A673 (cell line): Measurements from ENCODE around the gene DACT3. TPM values are rescaled to one million over a fixed set of nuclear protein-coding genes. Genes with fewer than 3 reads are reported as not detected.

ENCODE experiments used
- BruUV-seq: library from RNA; stranded (reverse); fragments of 400-500 nt; replicated peaks from 2 replicates; lab custom pipeline; 2021; lab: Mats Ljungman, UMichigan
- CTCF ChIA-PET: fragments of 300-600 bp; sonication (Branson Sonifier 250); formaldehyde crosslinking; loops from one replicate; lab custom pipeline; 2022; ENCODE audit warnings: antibody characterized with exemption; lab: Charles Lee
- POLR2A ChIA-PET: fragments of 300-600 bp; sonication (Branson Sonifier 250); formaldehyde crosslinking; loops from one replicate; lab custom pipeline; 2022; ENCODE audit warnings: antibody characterized with exemption; ENCODE audit not compliant: low non-redundant PET; lab: Charles Lee
- DNase-seq: peaks from one replicate; pipeline ENCODE4 v3.0.0-alpha.2; 2015; ENCODE audit warnings: low spot score
- H3K27ac ChIP-seq: fragments of 200-600 bp; sonication (generic); 2 replicates; pipeline ENCODE4 v1.5.1; 2016; ENCODE audit warnings: mixed run types, low read depth, mild to moderate bottlenecking, mixed read lengths, antibody characterized with exemption, low read length; ENCODE audit not compliant: poor library complexity, severe bottlenecking
- H3K27me3 ChIP-seq: fragments of 200-600 bp; sonication (generic); replicated peaks from 2 replicates; pipeline ENCODE4 v1.6.1; 2017; ENCODE audit warnings: mixed run types, low read depth, mild to moderate bottlenecking, mixed read lengths, antibody characterized with exemption, low read length; ENCODE audit not compliant: insufficient read depth, poor library complexity
- H3K36me3 ChIP-seq: fragments of 200-600 bp; sonication (generic); 2 replicates; pipeline ENCODE4 v1.6.1; 2016; ENCODE audit warnings: mixed run types, mild to moderate bottlenecking, mixed read lengths, antibody characterized with exemption, low read length; ENCODE audit not compliant: insufficient read depth, poor library complexity, severe bottlenecking
- H3K4me1 ChIP-seq: fragments of 200-600 bp; sonication (generic); 2 replicates; pipeline ENCODE4 v1.6.1; 2017; ENCODE audit warnings: mixed run types, mild to moderate bottlenecking, mixed read lengths, antibody characterized with exemption, low read length; ENCODE audit not compliant: insufficient read depth, poor library complexity, severe bottlenecking
- H3K4me3 ChIP-seq: fragments of 200-600 bp; sonication (generic); 2 replicates; pipeline ENCODE4 v1.5.1; 2016; ENCODE audit warnings: low read depth, mixed run types, mild to moderate bottlenecking, mixed read lengths, low read length; ENCODE audit not compliant: poor library complexity, severe bottlenecking
- H3K9me3 ChIP-seq: fragments of 200-600 bp; sonication (generic); 2 replicates; pipeline ENCODE4 v1.6.1; 2016; ENCODE audit warnings: mixed run types, low read depth, mild to moderate bottlenecking, mixed read lengths, antibody characterized with exemption, low read length; ENCODE audit not compliant: poor library complexity, severe bottlenecking
- EZH2 ChIP-seq: fragments of 200-600 bp; sonication (generic); IDR thresholded peaks from 2 replicates; pipeline ENCODE4 v1.6.1; 2017; ENCODE audit warnings: borderline replicate concordance, low read depth, mild to moderate bottlenecking, mixed read lengths, antibody characterized with exemption, low read length; ENCODE audit not compliant: poor library complexity, severe bottlenecking
- intact Hi-C: fragments of 100-400 bp; cut with micrococcal nuclease; formaldehyde crosslinking; loops from one replicate; pipeline ENCODE4 v1.10.0; 2022; ENCODE audit not compliant: unreplicated experiment
- total RNA-seq: library from RNA; stranded (reverse); gene quantifications from 2 replicates; pipeline ENCODE4 v1.2.3, GENCODE V29; 2021
- TF ChIP-seq, protein P1 (sequence below): fragments of 300-800, 200-600 bp; sonication (generic); conservative IDR thresholded peaks from 2 replicates; pipeline ENCODE4 v1.5.1; 2017; ENCODE audit warnings: low read depth, mild to moderate bottlenecking, antibody characterized with exemption, low read length, moderate library complexity, mixed read lengths

Gene DACT3
- total RNA-seq, 1 experiment from 2014 or later, result 0.32 TPM

GRCh38 chr19:46693760-46694159 is 32.8 kb upstream of the DACT3 start:
- no peak for TF ChIP-seq EZH2
- TF ChIP-seq, protein P1, sequence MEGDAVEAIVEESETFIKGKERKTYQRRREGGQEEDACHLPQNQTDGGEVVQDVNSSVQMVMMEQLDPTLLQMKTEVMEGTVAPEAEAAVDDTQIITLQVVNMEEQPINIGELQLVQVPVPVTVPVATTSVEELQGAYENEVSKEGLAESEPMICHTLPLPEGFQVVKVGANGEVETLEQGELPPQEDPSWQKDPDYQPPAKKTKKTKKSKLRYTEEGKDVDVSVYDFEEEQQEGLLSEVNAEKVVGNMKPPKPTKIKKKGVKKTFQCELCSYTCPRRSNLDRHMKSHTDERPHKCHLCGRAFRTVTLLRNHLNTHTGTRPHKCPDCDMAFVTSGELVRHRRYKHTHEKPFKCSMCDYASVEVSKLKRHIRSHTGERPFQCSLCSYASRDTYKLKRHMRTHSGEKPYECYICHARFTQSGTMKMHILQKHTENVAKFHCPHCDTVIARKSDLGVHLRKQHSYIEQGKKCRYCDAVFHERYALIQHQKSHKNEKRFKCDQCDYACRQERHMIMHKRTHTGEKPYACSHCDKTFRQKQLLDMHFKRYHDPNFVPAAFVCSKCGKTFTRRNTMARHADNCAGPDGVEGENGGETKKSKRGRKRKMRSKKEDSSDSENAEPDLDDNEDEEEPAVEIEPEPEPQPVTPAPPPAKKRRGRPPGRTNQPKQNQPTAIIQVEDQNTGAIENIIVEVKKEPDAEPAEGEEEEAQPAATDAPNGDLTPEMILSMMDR, result no peak
- Histone ChIP-seq H3K4me3 (no peak overlapping the region), H3K27ac (no peak overlapping the region), H3K36me3 (peaks cover 60% of the 10 kb centered on the region), H3K9me3 (no peaks in the 10 kb centered on the region), H3K4me1 (no peaks in the 10 kb centered on the region), H3K27me3 (no peaks in the 10 kb centered on the region)
- no peak for DNase-seq
- ChIA-PET POLR2A (no interaction called here), CTCF (no interaction called here)
- intact Hi-C loops, result no loop called here
- BruUV-seq, result no TSS peak

DNA sequence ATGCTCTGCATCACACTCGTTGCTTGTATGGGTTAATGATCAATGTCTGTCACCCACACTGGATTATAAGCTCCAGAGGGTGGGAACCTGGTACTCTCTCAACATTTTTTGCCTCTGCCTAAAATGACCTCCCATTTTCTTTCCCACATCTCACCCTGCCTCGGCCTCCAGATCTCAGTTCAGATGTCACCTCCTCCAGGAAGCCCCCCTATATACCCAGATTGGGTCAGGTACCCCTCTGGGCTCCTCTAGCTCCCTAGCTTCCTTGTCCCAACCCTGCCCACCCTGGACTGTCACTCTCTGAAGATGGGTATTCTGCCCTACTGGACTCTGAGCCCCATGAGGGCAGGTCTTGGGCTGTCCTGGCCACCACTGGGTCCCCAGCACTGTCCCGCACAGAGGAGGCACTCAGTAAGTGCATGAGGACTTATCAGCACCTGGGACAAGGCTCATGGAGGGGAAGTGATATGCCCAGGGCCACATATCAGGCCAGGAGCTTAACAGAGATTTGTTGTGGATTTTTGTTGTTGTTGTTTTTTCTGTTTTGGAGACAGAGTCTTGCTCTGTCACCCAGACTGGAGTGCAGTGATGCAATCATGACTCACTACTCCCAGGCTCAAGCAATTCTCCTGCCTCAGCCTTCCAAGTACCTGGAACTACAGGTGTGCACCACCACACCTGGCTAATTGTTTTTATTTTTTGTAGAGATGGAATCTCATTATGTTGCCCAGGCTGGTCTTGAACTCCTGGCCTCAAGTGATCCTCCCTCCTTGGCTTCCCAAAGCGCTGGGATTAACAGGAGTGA is 32.1 kb upstream of the DACT3 start:
- Histone ChIP-seq H3K4me1 (no peaks in the 10 kb centered on the region), H3K27ac (no peak overlapping the region), H3K4me3 (no peak overlapping the region), H3K27me3 (no peaks in the 10 kb centered on the region), H3K9me3 (no peaks in the 10 kb centered on the region), H3K36me3 (peaks cover 62% of the 10 kb centered on the region)
- intact Hi-C loops, result no loop called here
- no peak for DNase-seq
- ChIA-PET CTCF (no interaction called here), POLR2A (no interaction called here)
- TF ChIP-seq, protein P1, result no peak
- no peak for TF ChIP-seq EZH2
- no TSS peak for BruUV-seq

GRCh38 chr19:46691948-46692347 is 31.0 kb upstream of the DACT3 start:
- Histone ChIP-seq H3K4me1 (no peaks in the 10 kb centered on the region), H3K27ac (no peak overlapping the region), H3K27me3 (no peaks in the 10 kb centered on the region), H3K9me3 (no peaks in the 10 kb centered on the region), H3K4me3 (no peak overlapping the region), H3K36me3 (peaks cover 71% of the 10 kb centered on the region)
- TF ChIP-seq, protein P1, result no peak
- no peak for TF ChIP-seq EZH2
- intact Hi-C loops, result no loop called here
- no peak for DNase-seq
- ChIA-PET POLR2A (no interaction called here), CTCF (no interaction called here)
- BruUV-seq, result no TSS peak
